Panc1 (cell line): ENCODE measurements around the gene PNO1.

Experiments used
- POLR2AphosphoS5 ChIP-seq: IDR thresholded peaks from 2 replicates; pipeline ENCODE4 v1.6.1; 2012; ENCODE audit warnings: mild to moderate bottlenecking, low read depth, low read length, moderate library complexity
- TF ChIP-seq, protein P1 (sequence below): fragments of 450-650 bp; IDR thresholded peaks from 2 replicates; pipeline ENCODE4 v1.5.1; 2017; ENCODE audit warnings: mild to moderate bottlenecking
- TF ChIP-seq, protein P2 (sequence below), 2 experiments: IDR thresholded peaks; 2 replicates each; pipeline ENCODE4 v1.6.1; 2011 to 2012; ENCODE audit warnings: low read depth in 2 of 2, control low read depth in 1 of 2, low read length in 1 of 2, mild to moderate bottlenecking in 1 of 2, moderate library complexity in 1 of 2; ENCODE audit not compliant: insufficient read depth in 1 of 2

DNA sequence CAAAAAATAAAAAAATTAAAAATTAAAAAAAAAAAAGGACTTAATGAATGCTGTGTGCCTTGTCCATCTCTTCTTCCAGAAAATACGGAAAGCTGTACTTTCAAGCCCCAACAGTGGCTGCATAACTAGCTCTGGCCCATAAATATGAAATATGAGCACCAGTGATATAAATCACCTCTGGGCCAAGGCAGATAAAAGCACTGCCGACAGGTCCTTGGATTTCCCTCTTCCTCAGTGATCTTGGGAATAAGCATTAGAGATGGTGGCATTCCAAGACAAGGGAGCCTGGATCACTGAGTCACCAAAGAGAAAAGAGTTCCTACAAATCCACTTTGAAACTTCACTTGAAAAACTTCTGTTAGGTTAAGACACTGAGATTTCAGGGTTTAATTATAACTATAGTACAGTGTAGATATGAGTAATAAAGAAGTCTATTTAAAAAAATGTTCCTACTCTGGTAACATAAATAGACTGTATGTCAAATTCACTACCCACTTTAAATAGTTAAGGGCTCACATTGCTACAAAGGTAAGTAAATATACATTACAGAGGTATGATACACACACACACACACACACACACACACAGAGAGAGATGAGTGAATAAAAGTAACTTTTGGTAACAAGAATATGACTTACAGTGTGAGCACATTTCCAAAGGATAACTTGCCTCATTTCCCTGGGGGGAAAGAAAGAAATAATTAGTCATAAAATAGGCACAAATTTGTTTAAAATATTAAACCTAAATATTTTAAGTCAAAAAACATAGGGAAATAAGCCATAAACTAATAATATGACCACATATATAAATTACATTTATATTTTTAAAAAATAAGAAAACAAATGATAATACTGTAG lies 59.0 kb downstream of the PNO1 start:
- TF ChIP-seq, protein P1, sequence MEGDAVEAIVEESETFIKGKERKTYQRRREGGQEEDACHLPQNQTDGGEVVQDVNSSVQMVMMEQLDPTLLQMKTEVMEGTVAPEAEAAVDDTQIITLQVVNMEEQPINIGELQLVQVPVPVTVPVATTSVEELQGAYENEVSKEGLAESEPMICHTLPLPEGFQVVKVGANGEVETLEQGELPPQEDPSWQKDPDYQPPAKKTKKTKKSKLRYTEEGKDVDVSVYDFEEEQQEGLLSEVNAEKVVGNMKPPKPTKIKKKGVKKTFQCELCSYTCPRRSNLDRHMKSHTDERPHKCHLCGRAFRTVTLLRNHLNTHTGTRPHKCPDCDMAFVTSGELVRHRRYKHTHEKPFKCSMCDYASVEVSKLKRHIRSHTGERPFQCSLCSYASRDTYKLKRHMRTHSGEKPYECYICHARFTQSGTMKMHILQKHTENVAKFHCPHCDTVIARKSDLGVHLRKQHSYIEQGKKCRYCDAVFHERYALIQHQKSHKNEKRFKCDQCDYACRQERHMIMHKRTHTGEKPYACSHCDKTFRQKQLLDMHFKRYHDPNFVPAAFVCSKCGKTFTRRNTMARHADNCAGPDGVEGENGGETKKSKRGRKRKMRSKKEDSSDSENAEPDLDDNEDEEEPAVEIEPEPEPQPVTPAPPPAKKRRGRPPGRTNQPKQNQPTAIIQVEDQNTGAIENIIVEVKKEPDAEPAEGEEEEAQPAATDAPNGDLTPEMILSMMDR, result no peak
- no peak for TF ChIP-seq POLR2AphosphoS5
- TF ChIP-seq, protein P2, sequence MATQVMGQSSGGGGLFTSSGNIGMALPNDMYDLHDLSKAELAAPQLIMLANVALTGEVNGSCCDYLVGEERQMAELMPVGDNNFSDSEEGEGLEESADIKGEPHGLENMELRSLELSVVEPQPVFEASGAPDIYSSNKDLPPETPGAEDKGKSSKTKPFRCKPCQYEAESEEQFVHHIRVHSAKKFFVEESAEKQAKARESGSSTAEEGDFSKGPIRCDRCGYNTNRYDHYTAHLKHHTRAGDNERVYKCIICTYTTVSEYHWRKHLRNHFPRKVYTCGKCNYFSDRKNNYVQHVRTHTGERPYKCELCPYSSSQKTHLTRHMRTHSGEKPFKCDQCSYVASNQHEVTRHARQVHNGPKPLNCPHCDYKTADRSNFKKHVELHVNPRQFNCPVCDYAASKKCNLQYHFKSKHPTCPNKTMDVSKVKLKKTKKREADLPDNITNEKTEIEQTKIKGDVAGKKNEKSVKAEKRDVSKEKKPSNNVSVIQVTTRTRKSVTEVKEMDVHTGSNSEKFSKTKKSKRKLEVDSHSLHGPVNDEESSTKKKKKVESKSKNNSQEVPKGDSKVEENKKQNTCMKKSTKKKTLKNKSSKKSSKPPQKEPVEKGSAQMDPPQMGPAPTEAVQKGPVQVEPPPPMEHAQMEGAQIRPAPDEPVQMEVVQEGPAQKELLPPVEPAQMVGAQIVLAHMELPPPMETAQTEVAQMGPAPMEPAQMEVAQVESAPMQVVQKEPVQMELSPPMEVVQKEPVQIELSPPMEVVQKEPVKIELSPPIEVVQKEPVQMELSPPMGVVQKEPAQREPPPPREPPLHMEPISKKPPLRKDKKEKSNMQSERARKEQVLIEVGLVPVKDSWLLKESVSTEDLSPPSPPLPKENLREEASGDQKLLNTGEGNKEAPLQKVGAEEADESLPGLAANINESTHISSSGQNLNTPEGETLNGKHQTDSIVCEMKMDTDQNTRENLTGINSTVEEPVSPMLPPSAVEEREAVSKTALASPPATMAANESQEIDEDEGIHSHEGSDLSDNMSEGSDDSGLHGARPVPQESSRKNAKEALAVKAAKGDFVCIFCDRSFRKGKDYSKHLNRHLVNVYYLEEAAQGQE (IDR thresholded peaks at IDR 0.05; ENCODE audit: insufficient read depth in 1 of 2, low read depth in 2 of 2, low read length in 1 of 2), result no peak
